ENCODE results near the gene PIP4K2C.
"Not testable (repeated sequence)": the region's sequence is repeated elsewhere in the genome, so short reads cannot be mapped to it uniquely, and the experiment has no call there.

PIP4K2C gene

GRCh38 chr12:57611108-57611826, 20.3 kb downstream of the PIP4K2C start, which contains the start of gene ARHGEF25:
Gene ARHGEF25, plus strand, starts transcription at chr12:57611435. Its CDS starts 460 bp downstream, at chr12:57611895.
- DNase-seq: no peak

- no peak for DNase-seq
Measured at GRCh38 chr12:57611827-57612710, 21.1 kb downstream of the PIP4K2C start.

- no peak for DNase-seq
Measured at GRCh38 chr12:57612711-57613426, 21.9 kb downstream of the PIP4K2C start.

- DNase-seq: no peak
Measured at GRCh38 chr12:57613427-57614109, 22.6 kb downstream of the PIP4K2C start.

- no peak for DNase-seq
Measured at GRCh38 chr12:57614178-57614947, 23.4 kb downstream of the PIP4K2C start.

- DNase-seq: no peak
Measured at GRCh38 chr12:57614948-57615500, 24.0 kb downstream of the PIP4K2C start.

- no peak for DNase-seq
Measured at GRCh38 chr12:57615637-57616036, 24.6 kb downstream of the PIP4K2C start.

GRCh38 chr12:57616383-57617101, 25.6 kb downstream of the PIP4K2C start:
- DNase-seq: no peak

- no peak for DNase-seq
Measured at GRCh38 chr12:57617942-57618341, 26.9 kb downstream of the PIP4K2C start.

GRCh38 chr12:57618431-57618830, 27.4 kb downstream of the PIP4K2C start:
- not testable (repeated sequence) for DNase-seq

GRCh38 chr12:57618966-57619433, 28.0 kb downstream of the PIP4K2C start:
- DNase-seq: no peak

GRCh38 chr12:57619434-57620244, 28.6 kb downstream of the PIP4K2C start:
- no peak for DNase-seq

- no peak for DNase-seq
Measured at GRCh38 chr12:57620245-57620935, 29.4 kb downstream of the PIP4K2C start.

GRCh38 chr12:57620936-57621496, 30.0 kb downstream of the PIP4K2C start:
- DNase-seq: no peak

- no peak for DNase-seq
Measured at GRCh38 chr12:57621497-57622292, 30.7 kb downstream of the PIP4K2C start.

- DNase-seq: no peak
Measured at GRCh38 chr12:57622293-57623245, 31.6 kb downstream of the PIP4K2C start.

- no peak for DNase-seq
Measured at GRCh38 chr12:57623385-57623784, 32.4 kb downstream of the PIP4K2C start.

Data from MV-4-11 (cell line).